Measurements from ENCODE around the gene GTPBP8. TPM values are rescaled to one million over a fixed set of nuclear protein-coding genes. Genes with fewer than 3 reads are reported as not detected.

The GTPBP8 gene
- total RNA-seq, 2 donors from 2014 or later, result 16.4 to 25.0 TPM

- Histone ChIP-seq H3K27ac (no peak overlapping the region), H3K4me1 (peaks cover 0 to 8% of the 10 kb centered on the region in 2 donors), H3K27me3 (no peaks in the 10 kb centered on the region), H3K9me3 (no peaks in the 10 kb centered on the region), H3K4me3 (no peak overlapping the region), H3K36me3 (peaks cover 27% of the 10 kb centered on the region)
- no peak for DNase-seq (ENCODE audit: low spot score)
- TF ChIP-seq, protein P1, sequence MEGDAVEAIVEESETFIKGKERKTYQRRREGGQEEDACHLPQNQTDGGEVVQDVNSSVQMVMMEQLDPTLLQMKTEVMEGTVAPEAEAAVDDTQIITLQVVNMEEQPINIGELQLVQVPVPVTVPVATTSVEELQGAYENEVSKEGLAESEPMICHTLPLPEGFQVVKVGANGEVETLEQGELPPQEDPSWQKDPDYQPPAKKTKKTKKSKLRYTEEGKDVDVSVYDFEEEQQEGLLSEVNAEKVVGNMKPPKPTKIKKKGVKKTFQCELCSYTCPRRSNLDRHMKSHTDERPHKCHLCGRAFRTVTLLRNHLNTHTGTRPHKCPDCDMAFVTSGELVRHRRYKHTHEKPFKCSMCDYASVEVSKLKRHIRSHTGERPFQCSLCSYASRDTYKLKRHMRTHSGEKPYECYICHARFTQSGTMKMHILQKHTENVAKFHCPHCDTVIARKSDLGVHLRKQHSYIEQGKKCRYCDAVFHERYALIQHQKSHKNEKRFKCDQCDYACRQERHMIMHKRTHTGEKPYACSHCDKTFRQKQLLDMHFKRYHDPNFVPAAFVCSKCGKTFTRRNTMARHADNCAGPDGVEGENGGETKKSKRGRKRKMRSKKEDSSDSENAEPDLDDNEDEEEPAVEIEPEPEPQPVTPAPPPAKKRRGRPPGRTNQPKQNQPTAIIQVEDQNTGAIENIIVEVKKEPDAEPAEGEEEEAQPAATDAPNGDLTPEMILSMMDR (IDR thresholded peaks at IDR 0.05), result no peak
Observed at GRCh38 chr3:113013593-113013992, 22.8 kb downstream of the GTPBP8 start.

DNA sequence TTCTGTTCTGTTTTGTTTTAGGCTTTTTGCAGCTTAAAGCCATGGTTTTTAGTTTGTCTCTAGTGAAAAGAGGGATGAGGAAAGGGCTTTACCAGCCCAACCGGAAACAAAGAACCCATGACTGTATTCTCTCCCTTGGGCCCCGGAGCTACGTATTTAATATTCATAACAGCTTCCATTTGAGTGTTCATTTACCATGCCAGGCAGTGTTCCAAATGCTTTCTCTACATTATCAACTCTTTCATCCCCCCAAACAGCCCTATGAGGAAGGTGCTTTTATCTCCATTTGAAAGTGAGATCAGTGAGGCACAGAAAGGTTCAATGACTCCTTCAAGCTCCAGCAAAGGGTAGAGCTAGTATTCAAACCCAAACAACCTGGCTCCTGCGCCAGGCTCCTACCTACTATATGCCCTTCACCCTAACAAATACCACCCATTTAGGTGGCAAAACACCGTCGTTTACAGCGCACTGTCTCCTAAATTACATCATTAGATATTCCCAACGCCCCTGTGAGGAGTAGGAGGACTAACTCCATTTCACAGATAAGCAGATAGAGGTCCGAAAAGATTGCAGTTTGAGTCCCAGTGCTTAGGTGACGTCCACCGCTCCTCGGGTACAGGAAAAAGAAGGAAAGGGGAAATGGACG lies 27.9 kb downstream of the GTPBP8 start:
- no peak for DNase-seq (ENCODE audit: low spot score)
- Histone ChIP-seq H3K4me3 (peak overlapping the region; percentile 82 to 83), H3K36me3 (no peaks in the 10 kb centered on the region), H3K9me3 (no peaks in the 10 kb centered on the region), H3K4me1 (peaks cover 0 to 23% of the 10 kb centered on the region in 2 donors), H3K27ac (peak overlapping the region; percentile 95 to 96), H3K27me3 (no peaks in the 10 kb centered on the region)
- TF ChIP-seq, protein P1 (IDR thresholded peaks at IDR 0.05), result no peak

GRCh38 chr3:113019182-113020137 lies 28.7 kb downstream of the GTPBP8 start:
- Histone ChIP-seq H3K4me3 (peak overlapping the region; percentile 82 to 83), H3K9me3 (no peaks in the 10 kb centered on the region), H3K36me3 (no peaks in the 10 kb centered on the region), H3K4me1 (peaks cover 0 to 23% of the 10 kb centered on the region in 2 donors), H3K27ac (peak overlapping the region; percentile 95 to 96), H3K27me3 (no peaks in the 10 kb centered on the region)
- peak; percentile 86 for DNase-seq (ENCODE audit: low spot score)
- TF ChIP-seq, protein P1 (IDR thresholded peaks at IDR 0.05), result no peak

DNA sequence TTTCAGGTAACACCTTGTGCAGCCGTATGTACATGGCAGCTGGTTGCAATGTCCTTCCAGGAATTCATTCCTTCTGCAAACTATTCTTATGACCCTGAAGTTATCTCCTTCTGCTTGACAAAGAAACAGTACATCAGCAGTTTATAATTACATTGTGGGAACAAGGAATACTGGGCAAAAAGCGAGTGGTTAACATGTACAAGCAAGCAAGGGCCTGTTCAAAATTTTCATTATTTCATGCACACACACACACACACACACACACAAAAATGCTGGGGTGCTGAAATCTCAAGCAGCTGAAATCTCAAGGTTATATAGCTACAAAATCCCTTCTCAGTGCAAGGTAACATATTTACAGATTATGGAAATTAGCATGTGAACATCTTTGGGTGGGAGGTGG lies 30.7 kb downstream of the GTPBP8 start:
- H3K27me3 ChIP-seq, result no peaks in the 10 kb centered on the region
- TF ChIP-seq, protein P1 (IDR thresholded peaks at IDR 0.05), result no peak

GRCh38 chr3:113034011-113034410 lies 43.2 kb downstream of the GTPBP8 start:
- TF ChIP-seq, protein P1 (IDR thresholded peaks at IDR 0.05), result no peak
- H3K9me3 ChIP-seq, result no peaks in the 10 kb centered on the region
- H3K4me3 ChIP-seq, result no peak overlapping the region
- H3K27ac ChIP-seq, result no peak overlapping the region
- H3K36me3 ChIP-seq, result no peaks in the 10 kb centered on the region
- no peak for DNase-seq (ENCODE audit: low spot score)
- no peaks in the 10 kb centered on the region for H3K4me1 ChIP-seq
- H3K27me3 ChIP-seq, result no peaks in the 10 kb centered on the region

More for the DNA sequence above, 30.7 kb downstream of the GTPBP8 start:
- Histone ChIP-seq H3K4me3 (no peak overlapping the region), H3K27ac (no peak overlapping the region), H3K36me3 (no peaks in the 10 kb centered on the region), H3K9me3 (no peaks in the 10 kb centered on the region), H3K4me1 (peaks cover 0 to 23% of the 10 kb centered on the region in 2 donors)
- DNase-seq (ENCODE audit: low spot score), result no peak
